Measurements from ENCODE around the gene CCT4. TPM values are rescaled to one million over a fixed set of nuclear protein-coding genes. Genes with fewer than 3 reads are reported as not detected.
A peak's percentile ranks its signal among the peaks of the same experiment; 100 is the strongest.

The CCT4 gene
- total RNA-seq, 1 experiment from 2014 or later, result 265 TPM

- Histone ChIP-seq H3K27me3 (ENCODE audit: insufficient read depth, low read depth) (no peaks in the 10 kb centered on the region), H3K4me1 (replicated peaks; ENCODE audit: insufficient read depth) (peaks cover 9% of the 10 kb centered on the region; the same call in 1 of the 2 replicates), H3F3A (ENCODE audit: insufficient read depth, low read depth) (peaks cover 7% of the 10 kb centered on the region), H3K9me2 (ENCODE audit: insufficient read depth) (no peaks in the 10 kb centered on the region), H3K79me2 (ENCODE audit: low read depth) (0 out of 2 replicates have a peak, but pooled peaks cover 2% of the 10 kb centered on the region), H3K36me3 (ENCODE audit: low read depth) (no peaks in the 10 kb centered on the region), H2AFZ (no peak overlapping the region), H3K27ac (no peak overlapping the region), H3K4me3 (no peak overlapping the region), H4K20me1 (ENCODE audit: insufficient read depth) (no peaks in the 10 kb centered on the region), H3K9me3 (ENCODE audit: insufficient read depth, low read depth) (no peaks in the 10 kb centered on the region), H3K4me2 (no peak overlapping the region)
- ChIA-PET CTCF (interaction anchor here (0.6 kb wide), 1 partner anchor 775 kb away, joined by 3 read pairs; no protein-coding TSS in a partner anchor), POLR2A (ENCODE audit: unreplicated experiment) (no interaction called here)
- BruUV-seq (replicated peaks), result no TSS peak
- no peak for TF ChIP-seq EZH2 (IDR thresholded peaks at IDR 0.05; ENCODE audit: low read depth)
- TF ChIP-seq CTCF (conservative IDR thresholded peaks at IDR 0.05), result no peak
- DNase-seq, result no peak
- intact Hi-C loops (cut with micrococcal nuclease; ENCODE audit: unreplicated experiment), result loop anchor here (10.0 kb wide), 1 partner anchor 393 kb away; no protein-coding TSS in a partner anchor
Measured at GRCh38 chr2:61911510-61911909, 23.1 kb upstream of the CCT4 start.

GRCh38 chr2:61910603-61911002, 22.1 kb upstream of the CCT4 start:
- no peaks in the 10 kb centered on the region for H3K27me3 ChIP-seq (ENCODE audit: insufficient read depth, low read depth)
- H3K27ac ChIP-seq, result no peak overlapping the region
- no peak for TF ChIP-seq EZH2 (IDR thresholded peaks at IDR 0.05; ENCODE audit: low read depth)
- TF ChIP-seq CTCF (conservative IDR thresholded peaks at IDR 0.05), result peak; percentile 57
- no TSS peak for BruUV-seq (replicated peaks)
- ChIA-PET CTCF (interaction anchor here (0.6 to 0.7 kb wide), 3 partner anchors 65 to 775 kb away, joined by 3 to 5 read pairs (median 4); no protein-coding TSS in a partner anchor), POLR2A (ENCODE audit: unreplicated experiment) (no interaction called here)
- H3K79me2 ChIP-seq (ENCODE audit: low read depth), result peaks cover 10% of the 10 kb centered on the region
- no peaks in the 10 kb centered on the region for H4K20me1 ChIP-seq (ENCODE audit: insufficient read depth)
- H2AFZ ChIP-seq, result no peak overlapping the region
- peaks cover 7% of the 10 kb centered on the region for H3F3A ChIP-seq (ENCODE audit: insufficient read depth, low read depth)
- H3K36me3 ChIP-seq (ENCODE audit: low read depth), result no peaks in the 10 kb centered on the region
- no peak overlapping the region for H3K4me2 ChIP-seq
- no peak overlapping the region for H3K4me3 ChIP-seq
- intact Hi-C loops (cut with micrococcal nuclease; ENCODE audit: unreplicated experiment), result loop anchor here (10.0 kb wide), 1 partner anchor 394 kb away; no protein-coding TSS in a partner anchor
- H3K9me2 ChIP-seq (ENCODE audit: insufficient read depth), result no peaks in the 10 kb centered on the region
- DNase-seq, result peak in 1 of 2 experiments; percentile 17
- H3K4me1 ChIP-seq (replicated peaks; ENCODE audit: insufficient read depth), result peaks cover 13% of the 10 kb centered on the region; the same call in 1 of the 2 replicates
- no peaks in the 10 kb centered on the region for H3K9me3 ChIP-seq (ENCODE audit: insufficient read depth, low read depth)

GRCh38 chr2:61909116-61909515, 20.7 kb upstream of the CCT4 start:
- Histone ChIP-seq H3K27me3 (ENCODE audit: insufficient read depth, low read depth) (no peaks in the 10 kb centered on the region), H3K36me3 (ENCODE audit: low read depth) (no peaks in the 10 kb centered on the region), H4K20me1 (ENCODE audit: insufficient read depth) (no peaks in the 10 kb centered on the region), H3K9me3 (ENCODE audit: insufficient read depth, low read depth) (no peaks in the 10 kb centered on the region), H3K4me3 (no peak overlapping the region), H3K27ac (peak overlapping the region; percentile 44; the same call in 1 of the 2 replicates), H3K9me2 (ENCODE audit: insufficient read depth) (no peaks in the 10 kb centered on the region), H3K79me2 (ENCODE audit: low read depth) (peaks cover 10% of the 10 kb centered on the region), H2AFZ (no peak overlapping the region), H3K4me1 (replicated peaks; ENCODE audit: insufficient read depth) (peaks cover 20% of the 10 kb centered on the region), H3F3A (ENCODE audit: insufficient read depth, low read depth) (peaks cover 7% of the 10 kb centered on the region), H3K4me2 (0 out of 2 replicates have a peak overlapping the region, but pooled peaks have one; percentile 1)
- TF ChIP-seq EZH2 (IDR thresholded peaks at IDR 0.05; ENCODE audit: low read depth) (no peak), CTCF (conservative IDR thresholded peaks at IDR 0.05) (no peak)
- intact Hi-C loops (cut with micrococcal nuclease; ENCODE audit: unreplicated experiment), result loop anchor here (10.0 kb wide), 1 partner anchor 1204 kb away; no protein-coding TSS in a partner anchor
- no TSS peak for BruUV-seq (replicated peaks)
- POLR2A ChIA-PET (ENCODE audit: unreplicated experiment), result no interaction called here
- peak in 1 of 2 experiments; percentile 48 for DNase-seq
- CTCF ChIA-PET, result no interaction called here
